Measurements from ENCODE around the gene GCLC.

DNA sequence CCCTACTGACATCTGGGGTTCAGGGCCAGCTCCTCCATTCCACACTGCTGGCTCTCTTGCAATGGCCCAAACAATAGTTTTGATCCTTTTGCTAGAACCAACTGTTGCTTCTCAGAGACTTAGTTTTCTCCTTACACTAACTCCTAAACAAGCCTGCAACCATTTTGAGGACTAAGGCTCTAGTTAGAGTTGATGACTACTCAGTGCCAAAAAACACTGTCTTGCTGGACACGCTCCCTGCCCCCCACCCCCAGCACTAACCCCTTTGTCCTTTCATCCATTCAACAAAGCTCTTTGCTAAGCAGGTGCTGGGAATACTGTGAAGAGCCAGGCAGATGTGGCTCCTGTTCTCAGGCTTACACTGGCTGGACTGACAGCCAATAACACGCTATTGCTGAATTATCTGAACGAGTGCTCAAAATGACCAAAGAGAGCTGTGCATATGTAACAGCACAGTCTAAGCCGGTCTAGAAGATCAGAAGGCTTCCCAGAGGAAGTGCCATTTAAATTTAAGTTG lies 17.6 kb downstream of the GCLC start:
- TF ChIP-seq POLR2A (IDR thresholded peaks at IDR 0.05) (no peak), CTCF (IDR thresholded peaks at IDR 0.05) (no peak), EP300 (IDR thresholded peaks at IDR 0.05) (no peak), POLR2AphosphoS5 (IDR thresholded peaks at IDR 0.05) (no peak)

Measured in upper lobe of left lung (tissue), 4 donors.